H4 (cell line): ENCODE results near the gene SAMD4A. TPM values are rescaled to one million over a fixed set of nuclear protein-coding genes. Genes with fewer than 3 reads are reported as not detected.

Source experiments
- DNase-seq: peaks from one replicate; pipeline ENCODE4 v3.0.0-alpha.2; 2015; ENCODE audit warnings: low spot score
- total RNA-seq: library from RNA; depleted of rRNA; stranded (reverse); fragments of >200 nt; shearing (Covaris generic); gene quantifications from 2 replicates; pipeline ENCODE4 v1.2.3, GENCODE V29; 2014

SAMD4A gene
- total RNA-seq, 1 experiment from 2014 or later, result 1.8 TPM

DNA sequence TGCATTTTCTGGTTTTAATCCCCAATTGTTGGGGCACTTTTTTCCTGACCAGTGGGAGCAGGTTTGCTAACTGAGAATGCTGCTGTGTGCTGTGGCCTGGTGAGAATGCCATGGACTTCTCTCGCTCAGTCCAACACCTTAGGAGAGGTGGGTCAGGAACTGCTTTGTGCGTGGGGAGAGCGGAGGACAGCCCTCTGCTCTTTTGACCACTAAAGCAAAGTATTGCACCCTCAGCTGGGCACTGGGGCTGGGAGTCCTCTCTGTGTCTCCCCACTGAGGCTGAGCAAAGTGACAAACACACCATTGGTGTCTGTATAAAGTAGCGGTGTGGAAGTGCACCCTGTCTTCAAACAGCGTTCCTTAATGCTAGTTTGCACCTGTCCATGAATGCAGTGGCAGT is 136.2 kb downstream of the SAMD4A start:
- DNase-seq, result no peak

DNA sequence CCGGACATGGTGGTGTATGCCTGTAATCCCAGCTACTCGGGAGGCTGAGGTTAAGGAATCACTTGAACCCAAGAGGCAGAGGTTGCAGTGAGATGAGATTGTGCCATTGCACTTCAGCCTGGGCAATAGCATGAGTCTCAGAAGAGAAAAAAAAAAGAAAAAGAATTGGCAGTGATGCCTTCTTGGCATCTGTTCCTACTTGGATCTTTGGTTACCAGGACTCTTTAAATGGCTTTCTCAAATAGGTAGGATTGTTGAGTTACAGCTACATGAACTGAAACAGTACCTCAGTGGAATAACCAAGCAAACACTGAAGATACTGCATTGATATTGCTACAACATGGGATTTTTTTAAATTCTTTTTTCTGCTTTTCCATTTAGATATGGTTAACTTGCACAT is 136.8 kb downstream of the SAMD4A start:
- no peak for DNase-seq

DNA sequence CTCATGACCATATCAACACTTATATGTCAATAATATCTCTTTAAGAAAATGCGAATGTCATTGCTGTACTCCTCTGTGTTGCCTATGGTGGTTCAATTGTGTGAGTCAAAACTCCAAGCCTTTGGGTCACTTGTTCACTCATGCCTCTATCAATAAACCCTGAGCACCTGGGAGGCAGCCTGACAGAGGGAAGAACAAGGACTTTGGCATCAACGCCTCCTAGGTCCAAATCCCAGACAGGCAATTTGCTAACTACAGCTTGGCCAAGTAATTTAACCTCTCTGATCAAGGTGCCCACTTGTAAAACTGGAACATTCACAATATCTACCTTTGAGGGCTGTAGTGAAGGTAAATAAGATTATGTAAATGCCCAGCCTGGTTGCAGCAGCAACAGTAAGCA is 137.8 kb downstream of the SAMD4A start:
- no peak for DNase-seq

DNA sequence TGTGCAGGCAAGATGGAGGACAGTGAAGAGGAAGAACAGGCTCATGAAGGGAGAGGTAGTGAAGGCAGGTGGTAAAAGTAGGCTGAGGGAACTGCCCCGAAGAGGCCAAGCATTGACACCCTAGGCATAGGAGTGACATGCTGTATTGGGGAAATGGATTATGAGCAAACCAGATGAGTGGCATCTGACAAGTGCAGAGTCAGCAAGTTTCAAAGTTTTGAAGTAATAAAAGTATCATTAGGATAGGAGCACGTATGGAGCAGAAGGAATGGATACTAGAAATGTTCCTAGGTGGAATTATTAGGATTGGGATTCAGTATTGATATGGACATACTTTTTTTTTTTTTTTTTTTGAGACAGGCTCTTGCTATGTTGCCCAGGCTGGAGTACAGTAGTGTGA is 139.8 kb downstream of the SAMD4A start:
- no peak for DNase-seq

DNA sequence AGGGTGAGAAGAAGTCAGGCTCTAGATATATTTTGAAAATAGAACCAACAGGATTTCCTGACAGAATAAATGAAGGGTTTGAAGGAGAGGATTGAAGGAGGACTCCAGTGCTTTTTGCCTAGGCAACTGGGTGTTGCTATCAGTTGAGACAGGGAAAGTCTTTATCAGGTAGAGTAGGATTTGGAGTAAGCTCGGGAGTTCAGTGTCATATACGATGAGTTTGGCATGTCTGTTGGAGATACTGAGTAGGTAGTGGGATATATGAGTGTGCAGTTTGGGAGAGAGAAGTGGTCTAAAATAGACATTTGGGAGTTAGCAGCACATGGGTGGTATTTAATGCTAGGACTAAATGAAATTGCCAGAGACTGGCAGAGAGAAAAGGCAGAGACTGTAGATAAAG is 141.2 kb downstream of the SAMD4A start:
- no peak for DNase-seq

DNA sequence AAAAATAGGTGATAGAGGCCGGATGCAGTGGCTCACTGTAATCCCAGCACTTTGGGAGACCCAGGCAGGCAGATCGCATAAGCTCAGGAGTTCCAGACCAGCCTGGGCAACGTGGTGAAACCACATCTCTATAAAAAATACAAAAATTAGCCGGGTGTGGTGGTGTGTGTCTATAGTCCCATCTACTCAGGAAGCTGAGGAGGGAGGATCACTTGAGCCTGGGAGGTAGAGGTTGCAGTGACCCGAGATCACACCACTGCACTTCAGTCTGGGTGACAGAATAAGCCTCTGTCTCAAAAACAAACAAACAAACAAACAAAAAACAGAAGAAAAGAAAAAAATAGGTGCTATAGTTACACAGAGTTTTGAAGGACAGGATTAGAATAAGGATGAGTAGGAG is 142.1 kb downstream of the SAMD4A start:
- no peak for DNase-seq

- no peak for DNase-seq
These were observed 142.5 kb downstream of the SAMD4A start for GRCh38 chr14:54709444-54709843.

- DNase-seq, result no peak
These were observed 142.9 kb downstream of the SAMD4A start for GRCh38 chr14:54709867-54710266.

GRCh38 chr14:54711312-54711711 is 144.4 kb downstream of the SAMD4A start:
- DNase-seq, result no peak

GRCh38 chr14:54711812-54712464 is 145.0 kb downstream of the SAMD4A start:
- DNase-seq, result no peak

DNA sequence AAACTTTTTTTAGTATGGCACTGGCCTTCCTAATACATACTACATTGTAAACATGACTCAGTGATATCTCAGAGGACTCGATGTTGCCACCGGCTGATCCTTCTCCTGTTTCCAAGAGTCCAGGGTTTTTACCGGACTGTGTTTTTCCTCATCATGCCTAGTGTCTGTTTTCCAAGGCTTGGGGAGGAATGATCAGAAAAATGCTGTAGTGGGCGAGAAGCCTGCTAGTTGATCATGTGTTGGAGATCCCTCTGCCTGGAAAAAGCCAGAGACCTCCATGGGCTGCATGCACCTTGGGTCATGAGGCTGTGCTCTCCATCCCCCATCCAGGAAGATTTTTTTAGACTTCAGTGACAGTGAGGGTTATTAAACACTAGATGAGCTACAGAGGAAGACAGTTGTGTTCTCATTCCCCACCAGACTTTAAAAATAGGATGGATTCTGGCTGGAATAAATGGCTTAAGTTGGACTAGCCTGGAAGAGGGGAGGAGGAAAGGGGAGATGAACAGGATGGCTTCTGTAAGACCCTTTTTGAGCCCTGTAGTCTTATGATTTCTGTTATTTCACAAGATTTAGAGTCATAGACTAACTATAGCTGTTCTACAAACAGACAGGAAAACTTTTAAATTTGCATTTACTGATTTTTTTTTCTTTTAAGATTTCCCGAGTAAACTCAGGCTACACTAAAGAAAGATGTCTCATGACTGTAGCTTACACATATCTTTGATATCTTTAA is 145.7 kb downstream of the SAMD4A start:
- no peak for DNase-seq

- DNase-seq, result no peak
These were observed 146.5 kb downstream of the SAMD4A start for GRCh38 chr14:54713379-54713778.

DNA sequence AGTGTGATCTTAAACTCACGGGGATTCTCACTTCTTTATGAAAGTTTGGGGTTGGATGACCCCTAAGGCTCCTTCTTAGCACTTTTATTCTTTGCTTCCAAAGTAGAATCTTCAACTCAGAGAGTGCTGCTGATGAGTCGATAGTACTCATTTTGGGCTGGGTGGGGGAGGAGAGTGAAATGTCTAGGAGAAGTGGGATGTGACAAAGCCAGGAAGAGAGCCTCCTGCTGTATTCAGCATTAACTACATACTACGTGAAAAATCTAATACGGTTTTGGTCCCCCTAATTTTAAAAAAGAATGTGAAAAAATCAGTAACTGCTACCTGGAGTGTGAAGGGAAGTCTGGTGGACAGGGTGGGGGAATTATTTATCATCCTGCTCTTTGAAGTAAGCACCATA is 148.3 kb downstream of the SAMD4A start:
- no peak for DNase-seq

GRCh38 chr14:54715811-54716210 is 148.9 kb downstream of the SAMD4A start:
- DNase-seq, result no peak

GRCh38 chr14:54716862-54717261 is 149.9 kb downstream of the SAMD4A start:
- no peak for DNase-seq

DNA sequence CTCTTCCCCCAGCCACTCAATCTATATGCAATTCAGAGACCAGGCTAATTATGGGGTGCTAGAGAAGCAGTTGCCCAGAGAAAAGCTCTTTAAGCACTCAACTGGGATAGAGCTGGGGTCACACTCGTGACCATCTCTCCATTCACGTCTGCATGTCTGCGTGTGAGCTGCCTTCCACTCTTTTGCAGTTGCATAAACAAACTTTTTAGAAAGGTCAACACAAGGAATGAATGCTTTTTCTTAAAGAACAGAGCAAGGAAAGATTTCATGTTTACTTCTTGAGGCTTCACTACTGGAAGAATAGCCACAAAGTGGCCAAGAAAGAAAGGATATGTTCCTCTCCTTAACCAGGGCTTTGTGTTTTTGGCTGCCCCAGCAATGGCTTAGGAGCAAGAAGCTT is 151.1 kb downstream of the SAMD4A start:
- no peak for DNase-seq

DNA sequence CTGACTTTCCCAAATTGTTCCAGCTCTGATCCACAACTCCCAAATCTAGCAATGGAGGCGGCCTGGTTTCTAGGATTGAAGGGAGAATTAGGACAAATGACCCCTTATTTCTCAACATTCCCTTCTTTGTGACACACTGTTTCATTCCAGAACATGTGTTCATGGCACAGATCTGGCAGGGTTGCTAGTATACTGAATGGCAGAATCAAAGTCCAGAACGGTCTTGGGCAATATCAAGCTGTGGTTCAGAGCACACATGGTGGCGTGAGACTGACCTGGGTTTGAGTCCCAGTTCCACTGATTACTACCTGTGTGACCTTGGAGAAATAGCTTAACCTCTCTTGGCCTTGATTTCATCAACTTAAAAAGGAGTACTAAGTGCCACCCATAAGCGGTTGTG is 152.5 kb downstream of the SAMD4A start:
- no peak for DNase-seq

GRCh38 chr14:54722791-54723432 is 156.0 kb downstream of the SAMD4A start:
- no peak for DNase-seq

- DNase-seq, result no peak
These were observed 157.2 kb downstream of the SAMD4A start for GRCh38 chr14:54724123-54724522.

DNA sequence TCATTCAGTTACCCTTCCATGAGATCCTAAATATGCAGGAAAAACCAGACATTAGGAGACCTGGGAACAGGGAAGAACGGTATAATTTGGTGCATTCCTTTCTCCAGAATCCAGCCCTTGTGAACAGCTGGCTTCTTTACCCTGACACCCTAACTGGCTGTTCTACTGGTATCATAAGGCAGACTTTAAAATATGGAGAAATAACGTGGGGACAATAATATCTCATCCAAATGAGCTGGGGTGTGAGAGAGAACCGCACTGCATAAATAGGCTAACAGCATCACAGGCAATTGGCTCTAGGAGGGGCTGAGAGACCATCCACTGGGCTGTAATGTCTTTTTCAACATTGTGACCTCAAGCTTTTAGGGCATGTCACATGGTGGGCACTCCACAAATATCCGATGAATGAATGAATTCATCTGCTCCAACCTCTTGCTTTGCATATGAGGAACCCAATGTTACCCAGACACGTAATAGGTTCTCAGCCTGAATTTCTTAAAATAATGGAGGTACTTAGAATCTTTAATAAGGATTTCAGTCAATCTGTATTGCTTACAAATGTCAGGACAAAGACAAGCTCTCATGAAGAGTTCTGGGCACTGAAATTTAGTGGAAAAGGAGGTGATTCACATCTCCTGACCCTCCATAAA is 157.9 kb downstream of the SAMD4A start:
- no peak for DNase-seq

GRCh38 chr14:54725998-54726397 is 159.1 kb downstream of the SAMD4A start:
- DNase-seq, result no peak

- DNase-seq, result no peak
These were observed 161.0 kb downstream of the SAMD4A start for GRCh38 chr14:54727929-54728328.
